OCI-LY1 (cell line): ENCODE data around the gene ZIC2.

ENCODE experiments used
- H2AFZ ChIP-seq: fragments of 200-600 bp; sonication (generic), shearing (Covaris generic); 2 replicates; pipeline ENCODE4 v1.6.0; 2014; ENCODE audit warnings: antibody characterized with exemption, mild to moderate bottlenecking, low read length
- H3F3A ChIP-seq: fragments of 200-600 bp; sonication (generic), shearing (Covaris generic); 2 replicates; pipeline ENCODE4 v1.6.0; 2014; ENCODE audit warnings: mild to moderate bottlenecking, antibody characterized with exemption, low read length, moderate library complexity; ENCODE audit not compliant: insufficient read depth
- H3K27ac ChIP-seq: fragments of 200-600 bp; sonication (generic); 2 replicates; pipeline ENCODE4 v1.5.1; 2014; ENCODE audit warnings: low read length, mixed run types, mild to moderate bottlenecking, low read depth; ENCODE audit not compliant: poor library complexity, severe bottlenecking
- H3K27me3 ChIP-seq: fragments of 200-600 bp; sonication (generic); 2 replicates; pipeline ENCODE4 v1.6.0; 2014; ENCODE audit warnings: antibody characterized with exemption, mild to moderate bottlenecking, low read length, moderate library complexity; ENCODE audit not compliant: insufficient read depth
- H3K36me3 ChIP-seq: fragments of 200-600 bp; sonication (generic); 2 replicates; pipeline ENCODE4 v1.6.1; 2014; ENCODE audit warnings: mild to moderate bottlenecking, antibody characterized with exemption, low read length, moderate library complexity, mixed read lengths; ENCODE audit not compliant: insufficient read depth
- H3K4me1 ChIP-seq: fragments of 200-600 bp; sonication (generic); 2 replicates; pipeline ENCODE4 v1.5.1; 2014; ENCODE audit warnings: mild to moderate bottlenecking, low read length, moderate library complexity; ENCODE audit not compliant: insufficient read depth, severe bottlenecking
- H3K4me2 ChIP-seq: fragments of 200-600 bp; sonication (generic), shearing (Covaris generic); 2 replicates; pipeline ENCODE4 v1.6.1; 2014; ENCODE audit warnings: low read length
- H3K4me3 ChIP-seq: fragments of 200-600 bp; sonication (generic); 2 replicates; pipeline ENCODE4 v1.5.1; 2014; ENCODE audit warnings: low read length, low read depth, mild to moderate bottlenecking, mixed read lengths; ENCODE audit not compliant: poor library complexity, severe bottlenecking
- H3K79me2 ChIP-seq: fragments of 200-600 bp; shearing (Covaris generic); 2 replicates; pipeline ENCODE4 v1.6.1; 2016; ENCODE audit warnings: mixed run types, low read length, mixed read lengths; ENCODE audit not compliant: insufficient read depth
- H3K9ac ChIP-seq: fragments of 200-600 bp; sonication (generic), shearing (Covaris generic); 2 replicates; pipeline ENCODE4 v1.6.1; 2014; ENCODE audit warnings: mild to moderate bottlenecking, low read length, mixed read lengths
- H3K9me2 ChIP-seq: fragments of 200-600 bp; sonication (generic), shearing (Covaris generic); 2 replicates; pipeline ENCODE4 v1.6.1; 2014; ENCODE audit warnings: low read depth, mild to moderate bottlenecking, low read length, mixed read lengths
- H3K9me3 ChIP-seq: fragments of 200-600 bp; shearing (Covaris generic); 2 replicates; pipeline ENCODE4 v1.6.1; 2014; ENCODE audit warnings: low read length, mixed read lengths
- H4K20me1 ChIP-seq: fragments of 200-600 bp; sonication (generic), shearing (Covaris generic); 2 replicates; pipeline ENCODE4 v1.6.0; 2016; ENCODE audit warnings: mild to moderate bottlenecking, low read length; ENCODE audit not compliant: insufficient read depth
- CTCF ChIP-seq: fragments of 200-600 bp; sonication (generic), shearing (Covaris generic); IDR thresholded peaks from 2 replicates; pipeline ENCODE4 v1.5.1; 2017; ENCODE audit warnings: mild to moderate bottlenecking, antibody characterized with exemption, low read length, moderate library complexity, mixed read lengths
- EZH2 ChIP-seq: fragments of 200-600 bp; sonication (generic), shearing (Covaris generic); IDR thresholded peaks from 2 replicates; pipeline ENCODE4 v1.8.0; 2017; ENCODE audit warnings: borderline replicate concordance, mixed run types, mild to moderate bottlenecking, antibody characterized with exemption, low read length, moderate library complexity, mixed read lengths

Gene ZIC2

GRCh38 chr13:99983499-99984401 is 2.2 kb downstream of the ZIC2 start:
- Histone ChIP-seq H3K4me1 (no peaks in the 10 kb centered on the region), H4K20me1 (no peaks in the 10 kb centered on the region), H3K9me3 (0 out of 2 replicates have a peak, but pooled peaks cover 2% of the 10 kb centered on the region), H3K79me2 (no peaks in the 10 kb centered on the region), H3K27ac (no peak overlapping the region), H3K9me2 (no peaks in the 10 kb centered on the region), H3K36me3 (no peaks in the 10 kb centered on the region), H3K4me3 (no peak overlapping the region), H3F3A (no peaks in the 10 kb centered on the region), H2AFZ (no peak overlapping the region), H3K9ac (no peak overlapping the region), H3K4me2 (no peak overlapping the region), H3K27me3 (no peaks in the 10 kb centered on the region; the same call in 1 of the 2 replicates)
- TF ChIP-seq CTCF = no peak
- no peak for TF ChIP-seq EZH2

GRCh38 chr13:99984461-99985240 is 3.1 kb downstream of the ZIC2 start:
- Histone ChIP-seq H3F3A (no peaks in the 10 kb centered on the region), H3K27me3 (peaks cover 2% of the 10 kb centered on the region; the same call in 1 of the 2 replicates), H3K4me3 (no peak overlapping the region), H3K79me2 (no peaks in the 10 kb centered on the region), H3K9me3 (0 out of 2 replicates have a peak, but pooled peaks cover 2% of the 10 kb centered on the region), H3K27ac (no peak overlapping the region), H2AFZ (no peak overlapping the region), H3K9ac (no peak overlapping the region), H3K4me2 (no peak overlapping the region), H3K4me1 (no peaks in the 10 kb centered on the region), H3K36me3 (no peaks in the 10 kb centered on the region), H3K9me2 (no peaks in the 10 kb centered on the region), H4K20me1 (no peaks in the 10 kb centered on the region)
- TF ChIP-seq EZH2 (no peak), CTCF (no peak)

- Histone ChIP-seq H3K27ac (no peak overlapping the region), H3K9me3 (0 out of 2 replicates have a peak, but pooled peaks cover 2% of the 10 kb centered on the region), H3K9me2 (no peaks in the 10 kb centered on the region), H2AFZ (no peak overlapping the region), H3K9ac (no peak overlapping the region), H3K4me1 (no peaks in the 10 kb centered on the region), H3K4me3 (no peak overlapping the region), H3F3A (no peaks in the 10 kb centered on the region), H3K79me2 (no peaks in the 10 kb centered on the region), H3K27me3 (peaks cover 6% of the 10 kb centered on the region; the same call in 1 of the 2 replicates), H3K4me2 (no peak overlapping the region), H4K20me1 (no peaks in the 10 kb centered on the region), H3K36me3 (no peaks in the 10 kb centered on the region)
- TF ChIP-seq CTCF = no peak
- TF ChIP-seq EZH2 = no peak
These were observed 3.8 kb downstream of the ZIC2 start for GRCh38 chr13:99985241-99985874.
